Osteoblast (primary cell): Measurements from ENCODE around the gene STAMBPL1. TPM values are rescaled to one million over a fixed set of nuclear protein-coding genes. Genes with fewer than 3 reads are reported as not detected.
A peak's percentile ranks its signal among the peaks of the same experiment; 100 is the strongest.

Source experiments
- DNase-seq: peaks from one replicate; pipeline ENCODE4 v3.0.0; 2011; ENCODE audit warnings: low spot score, mixed read lengths; ENCODE audit not compliant: insufficient read length; ENCODE audit errors: missing footprints
- H2AFZ ChIP-seq: 2 replicates; pipeline ENCODE4 v1.6.0; 2011; ENCODE audit warnings: mild to moderate bottlenecking, low read length
- H3K27ac ChIP-seq: 2 replicates; pipeline ENCODE4 v1.5.1; 2011; ENCODE audit warnings: mild to moderate bottlenecking, low read depth, low read length, moderate library complexity
- H3K27me3 ChIP-seq: 2 replicates; pipeline ENCODE4 v1.6.0; 2012; ENCODE audit warnings: mild to moderate bottlenecking, control low read depth, inconsistent platforms, low read length, moderate library complexity; ENCODE audit not compliant: insufficient read depth
- H3K36me3 ChIP-seq: 2 replicates; pipeline ENCODE4 v1.5.1; 2011; ENCODE audit warnings: mild to moderate bottlenecking, low read length, control low read depth, moderate library complexity; ENCODE audit not compliant: insufficient read depth
- H3K4me1 ChIP-seq: 2 replicates; pipeline ENCODE4 v1.5.1; 2011; ENCODE audit warnings: mild to moderate bottlenecking, low read length, control low read depth, moderate library complexity; ENCODE audit not compliant: insufficient read depth
- H3K4me2 ChIP-seq: 2 replicates; pipeline ENCODE4 v1.6.0; 2011; ENCODE audit warnings: mild to moderate bottlenecking, low read length; ENCODE audit not compliant: insufficient read depth
- H3K4me3 ChIP-seq: fragments of 200-600 bp; sonication (generic); 3 replicates; pipeline ENCODE4 v1.5.1; 2012; ENCODE audit warnings: mild to moderate bottlenecking, low read length, inconsistent platforms; ENCODE audit not compliant: insufficient read depth
- H3K79me2 ChIP-seq: 2 replicates; pipeline ENCODE4 v1.6.0; 2012; ENCODE audit warnings: mild to moderate bottlenecking, low read length, control low read depth, inconsistent platforms; ENCODE audit not compliant: insufficient read depth
- H3K9me3 ChIP-seq: 2 replicates; pipeline ENCODE4 v1.5.1; 2011; ENCODE audit warnings: low read depth, low read length, control low read depth
- H4K20me1 ChIP-seq: 2 replicates; pipeline ENCODE4 v1.6.0; 2012; ENCODE audit warnings: mild to moderate bottlenecking, low read length, control low read depth; ENCODE audit not compliant: insufficient read depth
- total RNA-seq: library from RNA; depleted of rRNA; stranded (reverse); fragments of >200 nt; gene quantifications from 2 replicates; pipeline ENCODE4 v1.2.3, GENCODE V29; 2012
- TF ChIP-seq, protein P1 (sequence below): IDR thresholded peaks from 2 replicates; pipeline ENCODE4 v1.5.1; 2011; ENCODE audit warnings: mild to moderate bottlenecking, low read depth, low read length, moderate library complexity; ENCODE audit errors: extremely low read depth

The STAMBPL1 gene
- total RNA-seq, 1 donor: 11.6 TPM

DNA sequence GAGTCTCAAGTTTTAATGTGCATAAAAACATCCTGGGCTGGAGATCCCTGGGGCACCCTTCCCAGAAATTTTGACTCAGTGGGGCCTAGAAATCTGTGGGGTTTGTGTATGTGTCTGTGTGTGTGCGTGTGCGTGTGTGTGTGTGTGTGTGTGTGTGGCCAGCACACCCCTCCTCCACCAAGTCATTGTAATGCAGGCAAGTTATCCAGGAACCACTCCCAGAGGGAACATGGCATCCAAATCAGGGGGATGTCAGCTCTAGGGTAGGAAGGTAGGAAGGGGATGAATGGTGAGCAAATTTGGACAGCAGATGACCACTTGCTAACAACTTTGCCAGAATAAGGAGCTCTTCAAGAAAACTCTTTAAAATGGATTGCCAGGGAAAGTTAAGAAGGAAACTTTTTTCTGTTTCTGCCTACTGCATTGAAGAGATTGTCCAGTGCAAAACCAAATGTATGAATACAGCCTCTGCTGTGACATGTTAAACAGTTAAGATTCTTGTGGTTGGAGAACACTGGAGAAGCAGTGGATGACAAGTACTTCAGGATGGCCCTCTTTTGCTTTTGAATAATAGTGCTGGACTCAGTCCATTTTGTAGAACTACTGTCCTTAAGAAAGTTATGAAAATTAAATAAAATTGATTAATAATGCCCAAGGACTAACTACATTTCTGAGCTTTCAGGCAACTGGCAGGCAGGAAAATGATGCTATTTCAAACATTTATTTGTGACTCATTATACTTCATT lies 12.3 kb downstream of the STAMBPL1 start:
- Histone ChIP-seq H3K9me3 (no peaks in the 10 kb centered on the region), H4K20me1 (no peaks in the 10 kb centered on the region), H3K79me2 (peaks cover 52% of the 10 kb centered on the region), H3K36me3 (no peaks in the 10 kb centered on the region), H3K27ac (peak overlapping the region; percentile 47), H3K27me3 (no peaks in the 10 kb centered on the region), H3K4me2 (peak overlapping the region; percentile 37), H2AFZ (no peak overlapping the region), H3K4me3 (no peak overlapping the region), H3K4me1 (peaks cover 74% of the 10 kb centered on the region)
- peak; percentile 60 for DNase-seq
- TF ChIP-seq, protein P1, sequence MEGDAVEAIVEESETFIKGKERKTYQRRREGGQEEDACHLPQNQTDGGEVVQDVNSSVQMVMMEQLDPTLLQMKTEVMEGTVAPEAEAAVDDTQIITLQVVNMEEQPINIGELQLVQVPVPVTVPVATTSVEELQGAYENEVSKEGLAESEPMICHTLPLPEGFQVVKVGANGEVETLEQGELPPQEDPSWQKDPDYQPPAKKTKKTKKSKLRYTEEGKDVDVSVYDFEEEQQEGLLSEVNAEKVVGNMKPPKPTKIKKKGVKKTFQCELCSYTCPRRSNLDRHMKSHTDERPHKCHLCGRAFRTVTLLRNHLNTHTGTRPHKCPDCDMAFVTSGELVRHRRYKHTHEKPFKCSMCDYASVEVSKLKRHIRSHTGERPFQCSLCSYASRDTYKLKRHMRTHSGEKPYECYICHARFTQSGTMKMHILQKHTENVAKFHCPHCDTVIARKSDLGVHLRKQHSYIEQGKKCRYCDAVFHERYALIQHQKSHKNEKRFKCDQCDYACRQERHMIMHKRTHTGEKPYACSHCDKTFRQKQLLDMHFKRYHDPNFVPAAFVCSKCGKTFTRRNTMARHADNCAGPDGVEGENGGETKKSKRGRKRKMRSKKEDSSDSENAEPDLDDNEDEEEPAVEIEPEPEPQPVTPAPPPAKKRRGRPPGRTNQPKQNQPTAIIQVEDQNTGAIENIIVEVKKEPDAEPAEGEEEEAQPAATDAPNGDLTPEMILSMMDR: no peak

DNA sequence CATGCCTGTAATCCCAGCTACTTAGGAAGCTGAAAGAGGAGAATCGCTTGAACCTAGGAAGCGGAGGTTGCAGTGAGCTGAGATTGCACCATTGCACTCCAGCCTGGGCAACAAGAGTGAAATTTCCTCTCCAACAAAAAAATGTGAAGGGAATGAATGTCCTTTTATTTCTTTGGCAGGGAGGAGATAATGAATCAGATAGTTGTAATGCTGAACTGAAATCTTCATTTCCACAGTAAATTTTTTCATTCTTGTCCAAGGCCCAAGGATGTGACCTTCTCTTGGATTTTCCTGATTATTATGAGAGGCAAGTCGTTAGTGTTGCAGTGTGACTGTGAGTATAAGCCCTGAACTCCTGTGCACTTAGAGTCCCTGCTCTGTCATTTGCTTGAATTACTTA lies 13.6 kb downstream of the STAMBPL1 start:
- peak overlapping the region; percentile 41 for H3K4me2 ChIP-seq
- H3K79me2 ChIP-seq: peaks cover 44% of the 10 kb centered on the region
- H3K9me3 ChIP-seq: no peaks in the 10 kb centered on the region
- no peaks in the 10 kb centered on the region for H3K36me3 ChIP-seq
- TF ChIP-seq, protein P1: no peak
- H3K27ac ChIP-seq: no peak overlapping the region
- DNase-seq: no peak
- H3K4me3 ChIP-seq: peak overlapping the region; percentile 8
- peak overlapping the region; percentile 8 for H2AFZ ChIP-seq
- H4K20me1 ChIP-seq: no peaks in the 10 kb centered on the region
- peaks cover 70% of the 10 kb centered on the region for H3K4me1 ChIP-seq
- H3K27me3 ChIP-seq: no peaks in the 10 kb centered on the region

DNA sequence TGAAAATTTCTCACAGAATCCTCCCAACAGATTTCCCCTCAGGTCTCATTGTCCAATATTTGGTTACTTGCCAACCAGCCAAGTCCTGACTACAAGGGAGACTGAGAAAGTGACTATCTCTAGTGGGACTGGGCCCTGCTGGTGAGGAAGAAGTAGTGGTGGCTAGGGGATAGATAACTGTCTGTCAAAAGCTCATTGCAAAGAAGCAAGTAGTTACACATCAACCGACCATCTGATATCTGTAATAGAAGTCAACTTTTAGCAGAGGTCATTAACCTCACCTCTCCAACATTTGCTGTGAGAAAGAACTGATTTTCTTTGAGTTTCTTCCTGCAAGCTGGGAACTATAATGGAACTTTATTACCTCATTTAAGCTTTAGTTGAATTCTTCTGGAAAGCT lies 15.2 kb downstream of the STAMBPL1 start:
- Histone ChIP-seq H3K4me2 (no peak overlapping the region), H3K9me3 (no peaks in the 10 kb centered on the region), H2AFZ (no peak overlapping the region), H4K20me1 (no peaks in the 10 kb centered on the region), H3K4me1 (peaks cover 59% of the 10 kb centered on the region), H3K79me2 (peaks cover 39% of the 10 kb centered on the region), H3K27ac (no peak overlapping the region), H3K36me3 (no peaks in the 10 kb centered on the region), H3K27me3 (no peaks in the 10 kb centered on the region), H3K4me3 (no peak overlapping the region)
- TF ChIP-seq, protein P1: no peak
- DNase-seq: no peak

DNA sequence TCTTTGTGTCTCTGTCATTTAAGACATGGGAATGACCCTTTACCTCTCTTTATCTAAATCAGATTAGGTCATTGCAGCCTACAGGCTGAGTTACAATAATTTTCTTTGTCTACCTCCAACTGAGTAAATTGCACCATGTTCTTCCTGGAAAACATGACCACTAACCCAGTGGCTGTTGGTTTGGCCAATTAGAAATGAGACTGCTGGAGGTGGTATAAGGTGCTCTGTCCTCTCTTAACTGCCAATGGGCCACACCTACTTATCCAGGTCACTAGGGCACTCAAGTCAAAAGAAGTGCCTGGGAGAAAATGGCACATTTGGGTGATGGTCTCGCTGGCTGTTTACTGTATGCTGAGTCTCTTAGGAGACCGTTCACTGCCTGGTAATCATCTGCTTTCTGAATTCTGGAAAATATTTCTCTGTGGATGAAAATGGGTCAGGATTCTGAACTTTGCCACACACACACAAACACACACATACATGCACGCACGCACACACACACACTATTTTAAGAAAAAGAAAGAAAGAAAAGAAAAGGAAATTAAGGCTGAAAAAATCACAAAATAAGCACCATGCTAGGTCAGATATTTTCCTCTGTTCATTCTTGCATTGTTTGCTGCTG lies 16.4 kb downstream of the STAMBPL1 start:
- DNase-seq: no peak
- Histone ChIP-seq H3K36me3 (no peaks in the 10 kb centered on the region), H3K4me3 (no peak overlapping the region), H3K79me2 (peaks cover 40% of the 10 kb centered on the region), H3K4me1 (peaks cover 58% of the 10 kb centered on the region), H3K27me3 (no peaks in the 10 kb centered on the region), H3K9me3 (no peaks in the 10 kb centered on the region), H3K4me2 (no peak overlapping the region), H4K20me1 (no peaks in the 10 kb centered on the region), H2AFZ (no peak overlapping the region), H3K27ac (peak overlapping the region; percentile 43)
- TF ChIP-seq, protein P1: no peak
